HUES6 (cell line): Measurements from ENCODE around the gene JMJD7.

ENCODE experiments used
- H3K27ac ChIP-seq: 2 replicates; pipeline ENCODE4 v1.7.0; 2013; ENCODE audit warnings: low read depth, mild to moderate bottlenecking, low read length, inconsistent platforms
- H3K27me3 ChIP-seq: 2 replicates; pipeline ENCODE4 v1.6.1; 2013; ENCODE audit warnings: low read length; ENCODE audit not compliant: control insufficient read depth, insufficient read depth
- H3K36me3 ChIP-seq: 2 replicates; pipeline ENCODE4 v1.6.1; 2013; ENCODE audit warnings: low read length; ENCODE audit not compliant: control insufficient read depth, insufficient read depth
- H3K4me1 ChIP-seq: 2 replicates; pipeline ENCODE4 v1.6.1; 2013; ENCODE audit warnings: low read length; ENCODE audit not compliant: control insufficient read depth, insufficient read depth
- H3K4me3 ChIP-seq: 2 replicates; pipeline ENCODE4 v1.5.1; 2013; ENCODE audit warnings: low read depth, low read length
- H3K9ac ChIP-seq: one replicate; pipeline ENCODE4 v1.6.1; 2013; ENCODE audit warnings: mild to moderate bottlenecking, low read length
- H3K9me3 ChIP-seq: 2 replicates; pipeline ENCODE4 v1.6.1; 2013; ENCODE audit warnings: low read depth, low read length; ENCODE audit not compliant: control insufficient read depth, insufficient read depth

Gene JMJD7

DNA sequence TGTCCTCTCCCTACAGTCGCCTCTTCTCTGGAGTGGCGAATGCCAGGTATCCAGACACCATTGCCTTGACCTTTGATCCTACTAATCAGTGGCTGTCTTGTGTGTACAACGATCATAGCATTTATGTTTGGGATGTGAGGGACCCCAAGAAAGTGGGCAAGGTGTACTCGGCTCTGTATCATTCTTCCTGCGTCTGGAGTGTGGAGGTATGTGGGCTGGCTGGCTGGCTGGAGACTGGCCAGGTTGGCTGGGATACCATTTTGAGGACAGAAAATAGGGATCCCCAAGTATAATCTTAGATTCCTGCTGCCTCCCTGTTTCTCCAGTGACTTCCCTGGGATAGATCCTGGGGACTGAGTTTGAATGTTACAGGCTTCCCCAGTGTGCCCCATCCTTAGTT, 13.4 kb upstream of the JMJD7 start:
- Histone ChIP-seq H3K4me3 (no peak overlapping the region), H3K4me1 (peaks cover 3% of the 10 kb centered on the region; the same call in 1 of the 2 replicates), H3K27me3 (no peaks in the 10 kb centered on the region), H3K9me3 (no peaks in the 10 kb centered on the region), H3K27ac (no peak overlapping the region), H3K9ac (no peak overlapping the region), H3K36me3 (peaks cover 26% of the 10 kb centered on the region)

DNA sequence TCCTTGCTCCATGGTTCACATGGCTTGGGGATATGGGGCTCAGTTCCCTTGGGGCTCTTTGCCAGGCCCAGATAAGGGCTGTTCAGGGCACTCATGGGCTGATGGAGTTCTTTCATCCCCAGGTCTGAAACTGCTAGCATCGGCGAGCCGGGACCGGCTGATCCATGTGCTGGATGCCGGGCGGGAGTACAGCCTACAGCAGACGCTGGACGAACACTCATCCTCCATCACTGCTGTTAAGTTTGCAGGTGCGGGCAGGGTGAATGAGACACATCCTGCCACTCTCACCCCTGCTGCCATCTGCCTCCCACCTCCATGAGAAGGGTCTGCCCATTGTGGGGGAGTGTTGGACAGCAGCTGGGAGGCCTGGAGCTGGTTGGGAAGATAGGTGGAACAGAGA, 11.1 kb upstream of the JMJD7 start:
- Histone ChIP-seq H3K36me3 (peaks cover 35% of the 10 kb centered on the region), H3K4me1 (no peaks in the 10 kb centered on the region), H3K9me3 (no peaks in the 10 kb centered on the region)

DNA sequence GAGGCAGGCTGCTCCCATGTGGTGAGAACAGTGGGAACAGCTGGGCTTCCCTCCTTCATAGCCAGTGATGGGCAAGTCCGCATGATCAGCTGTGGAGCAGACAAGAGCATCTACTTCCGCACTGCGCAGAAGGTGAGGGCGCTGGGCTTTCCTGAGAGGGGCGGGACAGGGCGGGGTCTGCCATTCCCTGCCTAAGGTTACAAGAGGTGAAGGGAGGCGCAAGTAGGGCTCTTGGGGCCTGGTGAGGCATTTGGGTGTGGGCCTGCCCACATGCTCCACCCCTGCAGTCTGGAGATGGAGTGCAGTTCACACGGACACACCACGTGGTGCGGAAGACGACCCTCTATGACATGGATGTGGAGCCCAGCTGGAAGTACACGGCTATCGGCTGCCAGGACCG, 10.6 kb upstream of the JMJD7 start:
- no peaks in the 10 kb centered on the region for H3K9me3 ChIP-seq
- H3K9ac ChIP-seq = no peak overlapping the region
- H3K4me3 ChIP-seq = no peak overlapping the region
- H3K27me3 ChIP-seq = no peaks in the 10 kb centered on the region
- H3K27ac ChIP-seq = no peak overlapping the region
- H3K4me1 ChIP-seq = no peaks in the 10 kb centered on the region
- H3K36me3 ChIP-seq = peaks cover 38% of the 10 kb centered on the region

More for the DNA sequence above, 11.1 kb upstream of the JMJD7 start:
- Histone ChIP-seq H3K4me3 (no peak overlapping the region), H3K27me3 (no peaks in the 10 kb centered on the region), H3K9ac (no peak overlapping the region), H3K27ac (no peak overlapping the region)

DNA sequence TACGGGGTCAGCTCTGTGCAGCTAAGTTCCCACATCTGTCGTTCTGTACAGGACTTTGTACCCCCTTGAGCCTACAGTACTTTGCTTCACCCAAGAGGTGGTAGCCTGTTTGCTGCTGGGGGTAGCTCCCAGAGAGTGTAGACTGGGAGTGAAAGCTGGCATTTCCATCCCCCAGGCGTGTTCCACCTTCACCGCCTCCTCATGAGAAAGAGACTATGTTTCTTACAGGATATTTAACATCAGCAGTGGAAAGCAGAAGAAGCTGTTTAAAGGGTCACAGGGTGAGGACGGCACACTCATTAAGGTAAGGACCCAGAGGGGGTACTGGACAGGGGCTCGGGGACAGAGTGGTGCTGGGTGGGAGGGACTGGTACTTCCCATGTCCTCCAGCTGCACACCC, 10.1 kb upstream of the JMJD7 start:
- H3K27me3 ChIP-seq = no peaks in the 10 kb centered on the region
- H3K9me3 ChIP-seq = no peaks in the 10 kb centered on the region
- H3K4me3 ChIP-seq = no peak overlapping the region
- peaks cover 42% of the 10 kb centered on the region for H3K36me3 ChIP-seq
- H3K9ac ChIP-seq = no peak overlapping the region
- H3K27ac ChIP-seq = no peak overlapping the region
- no peaks in the 10 kb centered on the region for H3K4me1 ChIP-seq

DNA sequence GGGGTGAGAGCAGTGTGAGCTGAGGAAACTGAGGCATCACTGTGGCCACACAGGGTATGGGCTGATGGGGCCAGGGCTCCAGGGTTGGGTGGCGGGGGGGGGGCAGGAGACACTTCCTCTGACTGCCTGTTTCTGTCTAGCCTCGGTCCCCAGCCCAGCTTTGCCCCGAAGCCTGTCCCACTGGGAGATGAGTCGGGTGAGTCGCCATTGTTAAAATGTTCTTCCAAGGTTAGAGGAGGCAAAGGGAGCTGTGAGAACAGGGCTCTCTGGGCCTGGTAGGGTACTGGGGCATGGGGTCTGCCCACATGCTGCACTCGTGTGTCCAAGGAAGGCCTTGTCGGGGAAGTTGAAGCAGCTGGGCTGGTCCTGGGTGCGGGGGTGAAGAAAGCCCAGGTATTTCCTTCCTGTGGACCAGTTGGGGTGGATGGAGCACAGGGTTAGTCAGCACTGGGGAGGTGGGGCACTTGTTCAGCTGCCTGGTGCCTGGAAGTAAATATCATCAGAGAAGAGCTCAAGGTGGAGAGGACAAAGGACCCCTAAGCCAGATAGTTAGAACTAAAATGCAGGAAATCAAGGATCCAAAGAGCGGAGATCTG, 8.3 kb upstream of the JMJD7 start:
- no peaks in the 10 kb centered on the region for H3K27me3 ChIP-seq
- no peaks in the 10 kb centered on the region for H3K4me1 ChIP-seq
- no peak overlapping the region for H3K9ac ChIP-seq
- peaks cover 58% of the 10 kb centered on the region for H3K36me3 ChIP-seq
- H3K9me3 ChIP-seq = no peaks in the 10 kb centered on the region
- no peak overlapping the region for H3K27ac ChIP-seq
- no peak overlapping the region for H3K4me3 ChIP-seq

DNA sequence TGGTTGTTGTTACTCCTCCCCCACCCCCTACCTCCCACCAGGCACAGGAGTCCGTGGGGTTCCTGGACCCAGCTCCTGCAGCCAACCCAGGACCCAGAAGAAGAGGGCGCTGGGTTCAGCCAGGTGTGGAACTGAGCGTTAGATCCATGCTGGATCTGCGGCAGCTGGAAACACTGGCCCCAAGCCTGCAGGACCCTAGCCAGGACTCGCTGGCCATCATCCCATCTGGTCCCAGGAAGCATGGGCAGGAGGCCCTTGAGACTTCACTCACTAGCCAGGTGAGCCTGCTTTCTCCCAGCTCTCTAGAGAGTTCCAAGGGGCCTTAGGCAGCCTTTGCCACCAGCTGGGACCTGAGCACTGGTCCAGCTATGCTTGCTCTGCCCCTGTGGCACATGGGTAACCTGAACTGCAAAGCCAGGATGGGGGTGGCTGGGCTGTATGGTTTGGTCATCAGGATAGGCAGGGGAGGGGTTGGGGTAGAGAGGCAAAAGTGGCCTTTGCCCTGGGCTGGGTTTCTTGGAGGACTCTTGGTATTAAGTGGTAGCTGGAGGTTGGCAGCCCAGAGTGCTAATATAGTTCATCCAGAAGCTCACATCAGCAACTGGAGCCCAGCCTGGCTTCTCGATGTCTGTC, 7.0 kb upstream of the JMJD7 start:
- no peak overlapping the region for H3K9ac ChIP-seq
- no peaks in the 10 kb centered on the region for H3K4me1 ChIP-seq
- H3K27me3 ChIP-seq = no peaks in the 10 kb centered on the region
- H3K27ac ChIP-seq = no peak overlapping the region
- no peaks in the 10 kb centered on the region for H3K9me3 ChIP-seq
- H3K36me3 ChIP-seq = peaks cover 53% of the 10 kb centered on the region
- H3K4me3 ChIP-seq = no peak overlapping the region

DNA sequence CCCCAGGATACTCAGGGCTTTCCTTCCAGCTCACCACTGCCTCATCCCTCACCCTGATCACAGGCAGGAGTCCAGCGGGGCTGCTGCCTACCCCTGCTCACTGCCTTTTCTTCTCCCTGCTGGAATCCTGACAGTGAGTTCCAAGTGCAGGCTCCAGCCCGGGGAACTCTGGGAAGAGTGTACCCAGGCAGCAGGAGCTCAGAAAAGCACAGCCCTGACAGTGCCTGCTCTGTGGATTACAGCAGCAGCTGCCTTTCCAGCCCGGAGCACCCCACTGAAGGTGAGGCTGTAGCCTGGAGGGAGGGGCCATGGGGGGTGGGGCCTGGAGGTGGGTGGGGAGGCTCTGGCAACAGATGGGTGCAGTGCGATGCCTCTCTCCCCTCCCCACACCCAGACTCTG, 6.1 kb upstream of the JMJD7 start:
- H3K27ac ChIP-seq = no peak overlapping the region
- peaks cover 52% of the 10 kb centered on the region for H3K36me3 ChIP-seq
- no peak overlapping the region for H3K9ac ChIP-seq
- H3K4me3 ChIP-seq = no peak overlapping the region
- H3K9me3 ChIP-seq = no peaks in the 10 kb centered on the region
- H3K27me3 ChIP-seq = no peaks in the 10 kb centered on the region; the same call in 1 of the 2 replicates
- H3K4me1 ChIP-seq = no peaks in the 10 kb centered on the region

DNA sequence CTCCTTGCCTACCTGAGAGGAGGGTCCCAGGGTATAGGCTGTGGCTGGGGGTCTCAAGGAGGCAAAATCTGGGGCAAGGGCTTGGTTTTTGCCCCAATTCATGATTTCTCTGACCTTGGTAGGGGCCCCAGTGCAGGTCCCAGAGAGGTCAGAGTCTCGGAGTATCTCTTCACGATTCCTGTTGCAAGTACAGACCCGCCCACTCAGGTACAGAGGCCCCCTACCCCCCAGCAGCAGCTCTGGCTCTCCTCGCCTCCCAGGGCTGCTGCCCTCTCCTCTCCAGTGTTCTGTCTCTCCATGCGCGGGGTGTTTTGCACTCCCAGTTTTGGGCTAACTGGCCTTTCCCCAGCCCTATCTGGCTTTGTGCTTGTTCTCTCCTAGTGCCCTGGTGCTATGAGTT, 5.4 kb upstream of the JMJD7 start:
- H3K9ac ChIP-seq = no peak overlapping the region
- H3K4me3 ChIP-seq = no peak overlapping the region
- H3K36me3 ChIP-seq = peaks cover 50% of the 10 kb centered on the region
- H3K27ac ChIP-seq = no peak overlapping the region
- H3K27me3 ChIP-seq = no peaks in the 10 kb centered on the region; the same call in 1 of the 2 replicates
- H3K9me3 ChIP-seq = no peaks in the 10 kb centered on the region
- H3K4me1 ChIP-seq = no peaks in the 10 kb centered on the region

DNA sequence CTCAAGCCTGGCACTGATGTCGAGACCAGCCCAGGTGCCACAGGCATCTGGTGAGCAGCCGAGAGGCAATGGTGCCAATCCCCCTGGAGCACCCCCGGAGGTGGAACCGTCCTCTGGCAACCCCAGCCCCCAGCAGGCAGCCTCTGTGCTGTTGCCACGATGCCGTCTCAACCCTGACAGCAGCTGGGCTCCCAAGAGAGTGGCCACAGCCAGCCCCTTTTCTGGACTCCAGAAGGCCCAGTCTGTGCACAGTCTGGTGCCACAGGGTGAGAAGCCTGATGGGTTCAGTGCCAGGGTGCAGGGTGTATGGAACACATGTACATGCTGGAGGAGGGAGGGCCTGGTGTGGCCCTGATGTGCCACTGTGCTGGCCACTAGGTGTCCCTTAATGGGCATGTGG, 4.9 kb upstream of the JMJD7 start:
- H3K36me3 ChIP-seq = peaks cover 46% of the 10 kb centered on the region
- no peaks in the 10 kb centered on the region for H3K4me1 ChIP-seq
- H3K9me3 ChIP-seq = no peaks in the 10 kb centered on the region
- no peak overlapping the region for H3K9ac ChIP-seq
- no peak overlapping the region for H3K4me3 ChIP-seq
- H3K27me3 ChIP-seq = no peaks in the 10 kb centered on the region; the same call in 1 of the 2 replicates
- H3K27ac ChIP-seq = no peak overlapping the region

DNA sequence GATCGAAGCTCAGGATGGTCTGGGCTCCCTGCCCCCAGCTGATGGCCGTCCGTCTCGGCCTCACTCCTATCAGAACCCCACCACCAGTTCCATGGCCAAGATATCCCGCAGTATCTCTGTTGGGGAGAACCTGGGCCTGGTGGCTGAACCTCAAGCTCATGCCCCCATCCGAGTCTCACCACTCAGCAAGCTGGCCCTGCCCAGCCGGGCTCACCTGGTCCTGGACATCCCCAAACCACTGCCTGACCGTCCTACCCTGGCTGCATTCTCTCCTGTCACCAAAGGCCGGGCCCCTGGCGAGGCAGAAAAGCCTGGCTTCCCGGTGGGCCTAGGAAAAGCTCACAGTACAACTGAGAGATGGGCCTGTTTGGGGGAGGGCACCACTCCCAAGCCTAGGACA, 4.4 kb upstream of the JMJD7 start:
- Histone ChIP-seq H3K27ac (no peak overlapping the region), H3K9me3 (no peaks in the 10 kb centered on the region), H3K36me3 (peaks cover 41% of the 10 kb centered on the region), H3K4me1 (no peaks in the 10 kb centered on the region), H3K9ac (no peak overlapping the region), H3K4me3 (no peak overlapping the region), H3K27me3 (no peaks in the 10 kb centered on the region; the same call in 1 of the 2 replicates)

DNA sequence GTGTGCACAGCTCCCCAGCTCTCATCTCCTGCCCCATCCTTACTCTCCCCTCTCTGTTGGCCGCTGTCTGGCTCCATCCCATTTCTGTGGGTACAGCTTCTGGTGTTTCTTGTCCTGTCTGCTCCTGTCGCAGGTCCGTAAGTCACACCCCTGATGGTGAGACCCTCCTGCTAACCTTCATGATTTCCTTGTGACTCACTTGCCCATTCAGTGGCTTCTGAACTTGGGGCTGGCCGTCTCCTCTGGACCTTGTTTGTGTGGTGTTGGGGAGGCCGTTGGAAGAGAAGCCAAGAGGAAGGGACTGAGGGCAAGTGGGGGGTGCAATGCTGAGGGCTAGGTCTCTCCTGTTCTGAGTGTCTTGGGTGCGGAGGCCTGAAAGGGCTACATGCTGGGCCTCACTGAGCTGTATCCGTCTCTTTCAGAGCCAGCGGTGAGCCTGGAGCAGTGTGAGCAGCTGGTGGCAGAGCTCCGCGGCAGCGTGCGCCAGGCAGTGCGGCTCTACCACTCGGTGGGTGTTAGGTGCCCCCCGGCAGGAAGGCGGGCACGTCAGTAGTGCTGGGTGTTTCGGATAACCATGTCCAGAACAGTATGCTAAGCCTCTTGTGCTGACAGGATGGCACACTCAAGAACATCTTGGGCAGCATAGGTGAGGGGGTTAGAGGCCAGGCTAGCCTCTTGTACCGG, 3.7 kb upstream of the JMJD7 start:
- H3K36me3 ChIP-seq = peaks cover 34% of the 10 kb centered on the region

More for the DNA sequence above, 3.7 kb upstream of the JMJD7 start:
- H3K4me3 ChIP-seq = no peak overlapping the region
- no peak overlapping the region for H3K27ac ChIP-seq
- H3K9me3 ChIP-seq = no peaks in the 10 kb centered on the region
- peaks cover 7% of the 10 kb centered on the region; the same call in 1 of the 2 replicates for H3K4me1 ChIP-seq
- H3K9ac ChIP-seq = no peak overlapping the region
- H3K27me3 ChIP-seq = no peaks in the 10 kb centered on the region; the same call in 1 of the 2 replicates
